ENCODE measurements around the gene IZUMO4. TPM values are rescaled to one million over a fixed set of nuclear protein-coding genes. Genes with fewer than 3 reads are reported as not detected.
A peak's percentile ranks its signal among the peaks of the same experiment; 100 is the strongest.

The IZUMO4 gene
- total RNA-seq, 1 donor from 2014 or later, result 5.8 TPM

GRCh38 chr19:2051773-2052704 lies 44.7 kb upstream of the IZUMO4 start:
- Histone ChIP-seq H2AFZ (ENCODE audit: low read depth, low read length) (peak overlapping the region; percentile 88), H3K9me3 (ENCODE audit: insufficient read depth, low read depth, low read length) (no peaks in the 10 kb centered on the region), H3K4me2 (ENCODE audit: low read length) (peak overlapping the region; percentile 98), H3K9ac (ENCODE audit: low read length) (peak overlapping the region; percentile 81), H3K27me3 (ENCODE audit: insufficient read depth, low read length) (no peaks in the 10 kb centered on the region), H3K4me1 (ENCODE audit: insufficient read depth, low read length) (peaks cover 31% of the 10 kb centered on the region), H3K4me3 (ENCODE audit: insufficient read depth, low read depth, low read length) (no peak overlapping the region), H3K27ac (ENCODE audit: low read depth, low read length) (no peak overlapping the region), H3K36me3 (ENCODE audit: insufficient read depth, low read length) (no peaks in the 10 kb centered on the region), H4K20me1 (ENCODE audit: insufficient read depth, low read length) (peaks cover 34% of the 10 kb centered on the region), H3K79me2 (ENCODE audit: insufficient read depth, low read length) (peaks cover 36% of the 10 kb centered on the region)
- TF ChIP-seq EZH2 (IDR thresholded peaks at IDR 0.05; ENCODE audit: insufficient read depth, low read length) (no peak), CTCF (IDR thresholded peaks at IDR 0.05; ENCODE audit: insufficient read depth, low read depth, low read length) (no peak)
- Mint-ChIP-seq H3K27me3 (ENCODE audit: low read depth, unreplicated experiment) (no peaks in the 10 kb centered on the region), H3K27ac (ENCODE audit: unreplicated experiment) (no peak overlapping the region), H3K4me3 (ENCODE audit: unreplicated experiment) (peak overlapping the region; percentile 79), H3K36me3 (ENCODE audit: low read depth, unreplicated experiment) (no peaks in the 10 kb centered on the region), H3K4me1 (ENCODE audit: low read depth, unreplicated experiment) (peaks cover 3% of the 10 kb centered on the region), H3K9me3 (ENCODE audit: unreplicated experiment) (no peaks in the 10 kb centered on the region)
- FAIRE-seq (no peak), DNase-seq (ENCODE audit: low read depth) (no peak)

GRCh38 chr19:2053601-2054389 lies 42.9 kb upstream of the IZUMO4 start:
- H3K9me3 Mint-ChIP-seq (ENCODE audit: unreplicated experiment), result no peaks in the 10 kb centered on the region
- Histone ChIP-seq H2AFZ (ENCODE audit: low read depth, low read length) (no peak overlapping the region), H3K36me3 (ENCODE audit: insufficient read depth, low read length) (no peaks in the 10 kb centered on the region), H3K79me2 (ENCODE audit: insufficient read depth, low read length) (peaks cover 19% of the 10 kb centered on the region), H3K27me3 (ENCODE audit: insufficient read depth, low read length) (no peaks in the 10 kb centered on the region), H3K9ac (ENCODE audit: low read length) (no peak overlapping the region), H3K4me3 (ENCODE audit: insufficient read depth, low read depth, low read length) (no peak overlapping the region), H4K20me1 (ENCODE audit: insufficient read depth, low read length) (peaks cover 17% of the 10 kb centered on the region), H3K4me1 (ENCODE audit: insufficient read depth, low read length) (peaks cover 18% of the 10 kb centered on the region), H3K4me2 (ENCODE audit: low read length) (no peak overlapping the region), H3K27ac (ENCODE audit: low read depth, low read length) (no peak overlapping the region), H3K9me3 (ENCODE audit: insufficient read depth, low read depth, low read length) (no peaks in the 10 kb centered on the region)
- no peaks in the 10 kb centered on the region for H3K36me3 Mint-ChIP-seq (ENCODE audit: low read depth, unreplicated experiment)
- peaks cover 2% of the 10 kb centered on the region for H3K4me1 Mint-ChIP-seq (ENCODE audit: low read depth, unreplicated experiment)
- no peak for DNase-seq (ENCODE audit: low read depth)
- TF ChIP-seq EZH2 (IDR thresholded peaks at IDR 0.05; ENCODE audit: insufficient read depth, low read length) (no peak), CTCF (IDR thresholded peaks at IDR 0.05; ENCODE audit: insufficient read depth, low read depth, low read length) (no peak)
- H3K27ac Mint-ChIP-seq (ENCODE audit: unreplicated experiment), result no peak overlapping the region
- no peak for FAIRE-seq
- no peaks in the 10 kb centered on the region for H3K27me3 Mint-ChIP-seq (ENCODE audit: low read depth, unreplicated experiment)
- no peak overlapping the region for H3K4me3 Mint-ChIP-seq (ENCODE audit: unreplicated experiment)

Measured in astrocyte (in vitro differentiated cells and primary cell).